ENCODE results near the gene TEX36. TPM values are rescaled to one million over a fixed set of nuclear protein-coding genes. Genes with fewer than 3 reads are reported as not detected.

Gene TEX36
- total and polyA plus RNA-seq, 2 of the 13 experiments (the other 11 are each of a cell fraction or from before 2014, with no cell fraction given), result not detected

GRCh38 chr10:125611216-125611615 is 71.7 kb downstream of the TEX36 start (continued):
- TF ChIP-seq NFAT5 (CRISPR knock-in tag; IDR thresholded peaks at IDR 0.05) (no peak), ARID5B (CRISPR knock-in tag; IDR thresholded peaks at IDR 0.05) (no peak), MED1 (CRISPR knock-in tag; IDR thresholded peaks at IDR 0.05) (no peak), ZNF703 (CRISPR knock-in tag; IDR thresholded peaks at IDR 0.05; ENCODE audit: borderline replicate concordance) (no peak)

Measured in HepG2 (cell line).